ENCODE results near the gene DSCAM. TPM values are rescaled to one million over a fixed set of nuclear protein-coding genes. Genes with fewer than 3 reads are reported as not detected.

Gene DSCAM
- total RNA-seq, 1 donor from 2014 or later, result not detected

- no peaks in the 10 kb centered on the region for H3K27me3 ChIP-seq (ENCODE audit: low read depth)
- intact Hi-C loops (cut with micrococcal nuclease), result no loop called here
- no peak overlapping the region for H3K4me3 ChIP-seq
- H3K9me3 ChIP-seq (replicated peaks), result peaks cover 6% of the 10 kb centered on the region
- no peak for DNase-seq
- no peak overlapping the region for H3K27ac ChIP-seq (replicated peaks)
- no peaks in the 10 kb centered on the region for H3K36me3 ChIP-seq
- H3K4me1 ChIP-seq, result no peaks in the 10 kb centered on the region
- no peak for TF ChIP-seq CTCF (IDR thresholded peaks at IDR 0.05; ENCODE audit: borderline replicate concordance)
These were observed 747.1 kb downstream of the DSCAM start for GRCh38 chr21:40099809-40100208.

- intact Hi-C loops (cut with micrococcal nuclease), result no loop called here
These were observed 751.5 kb downstream of the DSCAM start for GRCh38 chr21:40095477-40095876.

GRCh38 chr21:40080385-40080784 is 766.6 kb downstream of the DSCAM start:
- intact Hi-C loops (cut with micrococcal nuclease), result no loop called here
- H3K27me3 ChIP-seq (ENCODE audit: low read depth), result no peaks in the 10 kb centered on the region
- no peaks in the 10 kb centered on the region for H3K9me3 ChIP-seq (replicated peaks)
- no peaks in the 10 kb centered on the region for H3K36me3 ChIP-seq
- no peak for DNase-seq
- H3K27ac ChIP-seq (replicated peaks), result no peak overlapping the region
- TF ChIP-seq CTCF (IDR thresholded peaks at IDR 0.05; ENCODE audit: borderline replicate concordance), result no peak
- H3K4me3 ChIP-seq, result no peak overlapping the region
- no peaks in the 10 kb centered on the region for H3K4me1 ChIP-seq

More at GRCh38 chr21:40095477-40095876, 751.5 kb downstream of the DSCAM start:
- DNase-seq, result no peak
- Histone ChIP-seq H3K4me3 (no peak overlapping the region), H3K27ac (replicated peaks) (no peak overlapping the region), H3K4me1 (no peaks in the 10 kb centered on the region), H3K27me3 (ENCODE audit: low read depth) (peaks cover 2% of the 10 kb centered on the region), H3K9me3 (replicated peaks) (peaks cover 6% of the 10 kb centered on the region), H3K36me3 (no peaks in the 10 kb centered on the region)
- TF ChIP-seq CTCF (IDR thresholded peaks at IDR 0.05; ENCODE audit: borderline replicate concordance), result no peak

- peak overlapping the region; percentile 81 for H3K27ac ChIP-seq (replicated peaks)
- intact Hi-C loops (cut with micrococcal nuclease), result no loop called here
- no peak overlapping the region for H3K4me3 ChIP-seq
- H3K4me1 ChIP-seq, result peaks cover 10% of the 10 kb centered on the region
- no peak for DNase-seq
- H3K9me3 ChIP-seq (replicated peaks), result no peaks in the 10 kb centered on the region
- TF ChIP-seq CTCF (IDR thresholded peaks at IDR 0.05; ENCODE audit: borderline replicate concordance), result no peak
- H3K36me3 ChIP-seq, result no peaks in the 10 kb centered on the region
- no peaks in the 10 kb centered on the region for H3K27me3 ChIP-seq (ENCODE audit: low read depth)
These were observed 772.2 kb downstream of the DSCAM start for GRCh38 chr21:40074710-40075109.

GRCh38 chr21:40074198-40074597 is 772.8 kb downstream of the DSCAM start:
- TF ChIP-seq CTCF (IDR thresholded peaks at IDR 0.05; ENCODE audit: borderline replicate concordance), result no peak
- peak overlapping the region; percentile 81 for H3K27ac ChIP-seq (replicated peaks)
- no peaks in the 10 kb centered on the region for H3K36me3 ChIP-seq
- no peak for DNase-seq
- peaks cover 10% of the 10 kb centered on the region for H3K4me1 ChIP-seq
- no peaks in the 10 kb centered on the region for H3K9me3 ChIP-seq (replicated peaks)
- intact Hi-C loops (cut with micrococcal nuclease), result no loop called here
- no peak overlapping the region for H3K4me3 ChIP-seq
- H3K27me3 ChIP-seq (ENCODE audit: low read depth), result no peaks in the 10 kb centered on the region

GRCh38 chr21:40073642-40074041 is 773.3 kb downstream of the DSCAM start:
- intact Hi-C loops (cut with micrococcal nuclease), result no loop called here
- no peak for DNase-seq
- H3K4me3 ChIP-seq, result no peak overlapping the region
- peak overlapping the region; percentile 81 for H3K27ac ChIP-seq (replicated peaks)
- no peaks in the 10 kb centered on the region for H3K27me3 ChIP-seq (ENCODE audit: low read depth)
- no peak for TF ChIP-seq CTCF (IDR thresholded peaks at IDR 0.05; ENCODE audit: borderline replicate concordance)
- no peaks in the 10 kb centered on the region for H3K9me3 ChIP-seq (replicated peaks)
- H3K4me1 ChIP-seq, result peaks cover 10% of the 10 kb centered on the region
- no peaks in the 10 kb centered on the region for H3K36me3 ChIP-seq

Data from left ventricle myocardium inferior (tissue), 1 donor.